GM12891 (cell line): ENCODE results near the gene PAM16.
"Not testable (repeated sequence)": the region's sequence is repeated elsewhere in the genome, so short reads cannot be mapped to it uniquely, and the experiment has no call there.

Experiments
- POLR2A ChIP-seq: IDR thresholded peaks from 2 replicates; pipeline ENCODE4 v1.6.1; 2011; ENCODE audit warnings: low read depth, low read length, control low read depth
- POLR2AphosphoS5 ChIP-seq: IDR thresholded peaks from 2 replicates; pipeline ENCODE4 v1.6.1; 2011; ENCODE audit warnings: low read depth, low read length, control low read depth

DNA sequence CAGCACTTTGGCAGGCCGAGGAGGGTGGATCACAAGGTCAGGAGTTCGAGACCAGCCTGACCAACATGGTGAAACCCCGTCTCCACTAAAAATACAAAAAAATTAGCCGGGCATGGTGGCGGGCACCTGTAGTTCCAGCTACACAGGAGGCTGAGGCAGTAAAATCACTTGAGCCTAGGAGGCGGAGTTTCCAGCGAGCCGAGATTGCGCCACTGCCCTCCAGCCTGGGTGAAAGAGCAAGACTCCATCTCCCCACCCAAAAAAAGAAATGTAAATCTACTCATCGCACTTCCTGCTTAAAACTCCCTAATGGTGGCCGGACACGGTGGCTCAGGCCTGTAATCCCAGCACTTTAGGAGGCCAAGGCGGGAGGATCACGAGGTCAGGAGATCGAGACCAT is 42.7 kb upstream of the PAM16 start:
- not testable (repeated sequence) for TF ChIP-seq POLR2AphosphoS5, POLR2A
